GM12891 (cell line): ENCODE data around the gene EFEMP1.

Experiments
- POLR2A ChIP-seq: IDR thresholded peaks from 2 replicates; pipeline ENCODE4 v1.6.1; 2011; ENCODE audit warnings: low read depth, low read length, control low read depth
- POLR2AphosphoS5 ChIP-seq: IDR thresholded peaks from 2 replicates; pipeline ENCODE4 v1.6.1; 2011; ENCODE audit warnings: low read depth, low read length, control low read depth
- TAF1 ChIP-seq: IDR thresholded peaks from 2 replicates; pipeline ENCODE4 v1.6.1; 2011; ENCODE audit warnings: low read depth, low read length, control low read depth

GRCh38 chr2:55951533-55951932 lies 28.0 kb upstream of the EFEMP1 start:
- TF ChIP-seq POLR2AphosphoS5 (no peak), TAF1 (no peak), POLR2A (no peak)
